A549 (cell line): ENCODE results near the gene DNAH17. TPM values are rescaled to one million over a fixed set of nuclear protein-coding genes. Genes with fewer than 3 reads are reported as not detected.

Experiments used
- ATAC-seq, 2 experiments: fragments of 200-7000 bp in 1 of 2; fragments of >200 bp in 1 of 2; cut with Nextera tagmentation in 1 of 2; cut with Tn5 transposase in 1 of 2; 3 replicates each; pipeline versions ENCODE4 v1.8.0 to v1.9.1; 2018 to 2020; ENCODE audit warnings: mild to moderate bottlenecking in 1 of 2, moderate library complexity in 1 of 2
- CTCF ChIA-PET: fragments of 300-600 bp; sonication (Branson Sonifier 250); formaldehyde crosslinking; extraction: SDS; loops from one replicate; lab custom pipeline; 2021; ENCODE audit warnings: antibody characterized with exemption, inconsistent platforms; lab: Yijun Ruan, JAX
- POLR2A ChIA-PET: fragments of 350-600 bp; formaldehyde crosslinking; extraction: SDS; loops from one replicate; lab custom pipeline; 2021; ENCODE audit warnings: antibody characterized with exemption, inconsistent platforms; lab: Yijun Ruan, JAX
- DNase-seq, 2 experiments: peaks; one replicate each; pipeline versions ENCODE4 v3.0.0 to v3.0.0-alpha.2; 2011 to 2016; ENCODE audit warnings: low read depth in 1 of 2, low spot score in 1 of 2
- FAIRE-seq: peaks from 2 replicates; lab custom pipeline; 2011; peaks lifted over from hg19 to GRCh38; lab: Jason Lieb, UNC
- H3K27ac ChIP-seq, 2 experiments: fragments of >200 bp; sonication (Bioruptor Twin); formaldehyde crosslinking; 3 replicates each; pipeline ENCODE4 v1.5.1; 2016 to 2017
- H3K4me1 ChIP-seq: fragments of >200 bp; sonication (Bioruptor Twin); formaldehyde crosslinking; 3 replicates; pipeline ENCODE4 v1.6.1; 2016
- H3K4me2 ChIP-seq: fragments of >200 bp; sonication (Bioruptor Twin); formaldehyde crosslinking; 3 replicates; pipeline ENCODE4 v1.6.1; 2016
- H3K4me3 ChIP-seq: fragments of >200 bp; sonication (Bioruptor Twin); formaldehyde crosslinking; 3 replicates; pipeline ENCODE4 v1.5.1; 2016
- H3K9me3 ChIP-seq: fragments of >200 bp; sonication (Bioruptor Twin); formaldehyde crosslinking; 3 replicates; pipeline ENCODE4 v1.6.1; 2016
- CHD4 ChIP-seq: fragments of 200-600 bp; sonication (generic); IDR thresholded peaks from 2 replicates; pipeline ENCODE4 v1.6.1; 2016; ENCODE audit warnings: antibody characterized with exemption, mild to moderate bottlenecking, borderline replicate concordance
- EHMT2 ChIP-seq: fragments of 200-600 bp; sonication (generic); IDR thresholded peaks from 2 replicates; pipeline ENCODE4 v1.6.1; 2016; ENCODE audit warnings: antibody characterized with exemption, low read depth, mild to moderate bottlenecking, moderate library complexity
- EP300 ChIP-seq, 2 experiments: fragments of >200 bp; sonication (Bioruptor Twin); formaldehyde crosslinking; IDR thresholded peaks; 2 replicates in 1 of 2; 3 replicates in 1 of 2; pipeline ENCODE4 v1.6.1; 2016 to 2017
- FOXS1 ChIP-seq: fragments of 250-450 bp; sonication (Bioruptor Pico); IDR thresholded peaks from 2 replicates; pipeline ENCODE4 v1.5.0; 2020; ENCODE audit warnings: mild to moderate bottlenecking, moderate library complexity
- HEYL ChIP-seq: fragments of 250-450 bp; sonication (Bioruptor Pico); IDR thresholded peaks from 2 replicates; pipeline ENCODE4 v1.8.0; 2021; ENCODE audit warnings: mild to moderate bottlenecking, moderate library complexity
- HMGXB4 ChIP-seq: fragments of 250-450 bp; sonication (Bioruptor Pico); IDR thresholded peaks from 2 replicates; pipeline ENCODE4 v1.5.0; 2021; ENCODE audit warnings: mild to moderate bottlenecking, moderate library complexity, borderline replicate concordance
- HOXB13 ChIP-seq: fragments of 250-450 bp; sonication (Bioruptor Pico); IDR thresholded peaks from 2 replicates; pipeline ENCODE4 v1.5.0; 2020; ENCODE audit warnings: low read depth, mild to moderate bottlenecking, moderate library complexity
- KDM5A ChIP-seq: fragments of 200-600 bp; sonication (generic); IDR thresholded peaks from 2 replicates; pipeline ENCODE4 v1.6.1; 2016; ENCODE audit warnings: antibody characterized with exemption, mild to moderate bottlenecking
- MAFK ChIP-seq: fragments of 450-650 bp; IDR thresholded peaks from 2 replicates; pipeline ENCODE4 v1.6.1; 2014; ENCODE audit not compliant: partially characterized antibody
- MAX ChIP-seq: IDR thresholded peaks from 2 replicates; pipeline ENCODE4 v1.6.1; 2012
- MYC ChIP-seq: IDR thresholded peaks from 2 replicates; pipeline ENCODE4 v1.6.1; 2012; ENCODE audit warnings: mild to moderate bottlenecking, inconsistent platforms, low read length, improper control_type of control experiment, borderline replicate concordance
- NFE2L2 ChIP-seq: fragments of 150-350 bp; conservative IDR thresholded peaks from 2 replicates; pipeline ENCODE4 v1.6.1; 2014; ENCODE audit warnings: low read length
- PBX3 ChIP-seq: IDR thresholded peaks from 2 replicates; pipeline ENCODE4 v1.6.1; 2012
- POLR2AphosphoS2 ChIP-seq: conservative IDR thresholded peaks from 2 replicates; pipeline ENCODE4 v1.6.1; 2012; ENCODE audit warnings: low read length, improper control_type of control experiment, inconsistent platforms
- RAD21 ChIP-seq, 2 experiments: fragments of >200 bp in 1 of 2; sonication (Bioruptor Twin) in 1 of 2; formaldehyde crosslinking in 1 of 2; IDR thresholded peaks in 1 of 2; conservative IDR thresholded peaks in 1 of 2; 2 replicates in 1 of 2; 3 replicates in 1 of 2; pipeline ENCODE4 v1.6.1; 2012 to 2018; ENCODE audit warnings: inconsistent platforms in 1 of 2
- TFCP2L1 ChIP-seq: fragments of 250-450 bp; sonication (Bioruptor Pico); IDR thresholded peaks from 2 replicates; pipeline ENCODE4 v1.5.0; 2021; ENCODE audit warnings: mild to moderate bottlenecking
- TP53 ChIP-seq: fragments of 250-450 bp; sonication (Bioruptor Pico); IDR thresholded peaks from 2 replicates; pipeline ENCODE4 v1.5.0; 2021; ENCODE audit warnings: mild to moderate bottlenecking, moderate library complexity
- USF2 ChIP-seq: fragments of 450-650 bp; IDR thresholded peaks from 2 replicates; pipeline ENCODE4 v1.6.1; 2014; ENCODE audit warnings: antibody characterized with exemption
- ZC3H11A ChIP-seq: fragments of 450-650 bp; IDR thresholded peaks from 2 replicates; pipeline ENCODE4 v1.6.1; 2014; ENCODE audit warnings: antibody characterized with exemption, mild to moderate bottlenecking
- WGBS: methylation state at CpG from one replicate; pipeline ENCODE4 v1.1.6; 2017; ENCODE audit errors: missing lambda C conversion rate; 5-methylcytosine and 5-hydroxymethylcytosine counted together
- polyA plus RNA-seq, 4 experiments: library from polyadenylated mRNA; depleted of rRNA in 3 of 4; stranded (reverse); fragments of >200 nt; fragmentation: RNase III in 1 of 4; extraction: RNeasy Plus Mini Kit Qiagen cat#74134 plus additional on column Dnase treatment in 1 of 4; gene quantifications; 2 replicates in 3 of 4; 3 replicates in 1 of 4; pipeline ENCODE4 v1.2.3, GENCODE V29; 2011 to 2017

Gene DNAH17
- polyA plus RNA-seq, 2 of the 4 experiments (the other 2 are of a cell fraction): 0.21 to 0.26 TPM

- TF ChIP-seq HMGXB4 (no peak), HEYL (CRISPR knock-in tag) (no peak)
Measured at GRCh38 chr17:78432226-78433012, 144.8 kb downstream of the DNAH17 start (continued).

DNA sequence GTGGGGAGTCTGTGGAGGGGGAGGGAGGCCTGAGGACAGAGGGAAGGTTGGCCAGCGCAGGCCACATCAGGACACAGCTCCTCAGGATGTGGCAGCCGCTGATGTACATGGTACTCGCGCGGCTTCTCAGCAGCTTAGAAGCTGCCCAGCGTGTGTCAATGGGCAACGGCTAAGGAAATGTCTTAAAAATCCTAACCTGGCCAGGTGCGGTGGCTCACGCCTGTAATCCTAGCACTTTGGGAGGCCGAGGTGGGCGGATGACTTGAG, 145.6 kb downstream of the DNAH17 start:
- H3K4me2 ChIP-seq: no peak overlapping the region
- H3K27ac ChIP-seq: no peak overlapping the region
- H3K9me3 ChIP-seq: no peaks in the 10 kb centered on the region
- ChIA-PET CTCF (interaction anchor here (0.8 to 3.9 kb wide), 7 partner anchors 8 to 306 kb away, joined by 3 to 31 read pairs (median 3); no protein-coding TSS in a partner anchor), POLR2A (no interaction called here)
- no peak for DNase-seq
- WGBS: 97% methylated on average over 11 of the region's 11 CpGs
- no peak overlapping the region for H3K4me3 ChIP-seq
- TF ChIP-seq HMGXB4: no peak
- no peak for TF ChIP-seq MAX
- TF ChIP-seq RAD21 (conservative IDR thresholded peaks at IDR 0.05 in 1 of 2, IDR thresholded peaks at IDR 0.05 in 1 of 2): no peak
- no peak for TF ChIP-seq ZC3H11A
- TF ChIP-seq USF2: no peak
- TF ChIP-seq CHD4: no peak
- no peak for FAIRE-seq
- H3K4me1 ChIP-seq: no peaks in the 10 kb centered on the region
- no peak for ATAC-seq

DNA sequence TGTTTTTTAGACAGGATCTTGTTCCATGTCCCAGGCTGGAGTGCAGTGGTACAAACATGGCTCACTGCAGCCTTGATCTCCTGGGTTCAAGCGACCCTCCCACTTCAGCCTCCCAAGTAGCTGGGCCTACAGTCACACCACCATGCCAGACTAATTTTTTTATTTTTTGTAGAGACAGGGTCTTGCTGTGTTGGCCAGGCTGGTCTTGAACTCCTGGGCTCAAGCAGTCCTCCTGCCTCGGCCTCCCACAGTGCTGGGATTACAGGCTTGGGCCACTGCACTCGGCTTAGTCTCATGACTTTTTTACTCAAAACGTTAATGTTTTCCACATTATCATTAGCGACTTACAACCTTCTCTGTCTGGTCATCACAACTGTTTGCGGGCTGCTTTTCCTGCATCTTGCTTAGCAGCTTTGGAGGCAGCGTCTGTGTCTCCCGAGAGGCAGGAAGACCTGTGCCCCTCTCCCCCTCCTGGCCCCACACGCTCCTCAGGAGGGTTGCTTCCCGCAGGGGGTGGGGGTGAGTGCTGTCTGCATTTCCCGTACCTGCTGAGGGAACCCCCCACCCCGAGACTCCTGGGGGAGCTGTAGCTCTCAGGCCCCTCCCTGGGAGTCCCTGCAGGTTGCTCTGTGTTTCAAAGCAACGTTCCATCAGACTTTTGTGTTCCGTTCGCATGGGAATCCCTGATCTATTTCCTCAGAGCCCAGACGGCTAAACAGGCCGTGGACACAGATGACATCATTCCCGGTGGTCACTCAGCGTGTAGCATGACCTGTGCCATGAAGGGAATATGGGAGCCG, 146.1 kb downstream of the DNAH17 start:
- TF ChIP-seq MYC: no peak
- no peak for TF ChIP-seq MAFK
- no peak for TF ChIP-seq FOXS1
- TF ChIP-seq HOXB13 (CRISPR knock-in tag): no peak
- TF ChIP-seq TFCP2L1 (CRISPR knock-in tag): no peak
- TF ChIP-seq TP53 (CRISPR knock-in tag): no peak
- TF ChIP-seq PBX3: no peak
- TF ChIP-seq EHMT2: no peak
- TF ChIP-seq POLR2AphosphoS2: no peak
- no peak for TF ChIP-seq EP300 (IDR thresholded peaks at IDR 0.05)
- no peak for TF ChIP-seq NFE2L2
- TF ChIP-seq KDM5A: no peak
- no peak for TF ChIP-seq ZC3H11A
- H3K4me1 ChIP-seq: no peaks in the 10 kb centered on the region
- FAIRE-seq: no peak
- CTCF ChIA-PET: interaction anchor here (0.8 to 3.9 kb wide), 6 partner anchors 8 to 306 kb away, joined by 3 to 31 read pairs (median 4); no protein-coding TSS in a partner anchor
- H3K9me3 ChIP-seq: no peaks in the 10 kb centered on the region
- DNase-seq: no peak
- no peak overlapping the region for H3K4me3 ChIP-seq
- H3K27ac ChIP-seq: no peak overlapping the region
- no peak overlapping the region for H3K4me2 ChIP-seq
- 90% methylated on average over 20 of the region's 20 CpGs for WGBS
- ATAC-seq: no peak
- POLR2A ChIA-PET: no interaction called here
